Activated T-helper 1 cell treated with Interleukin-2 at 50 U/mL for 16 hours (primary cell): Measurements from ENCODE around the gene RNFT1.
"Not testable (repeated sequence)": the region's sequence is repeated elsewhere in the genome, so short reads cannot be mapped to it uniquely, and the experiment has no call there.

Source experiments
- DNase-seq: peaks from one replicate; pipeline ENCODE4 v3.0.0-alpha.2; 2020; ENCODE audit warnings: low read depth

Gene RNFT1

GRCh38 chr17:59920637-59921036 is 43.9 kb downstream of the RNFT1 start:
- DNase-seq, result not testable (repeated sequence)

- no peak for DNase-seq
Measured at GRCh38 chr17:59916446-59916845, 48.1 kb downstream of the RNFT1 start.

- DNase-seq, result no peak
Measured at GRCh38 chr17:59914274-59914854, 50.2 kb downstream of the RNFT1 start.

GRCh38 chr17:59907467-59907866 is 57.1 kb downstream of the RNFT1 start:
- DNase-seq, result no peak

- no peak for DNase-seq
Measured at GRCh38 chr17:59903455-59903854, 61.1 kb downstream of the RNFT1 start.
